Uterus (tissue), 2 donors: ENCODE measurements around the gene AHNAK.

Source experiments
- CTCF ChIP-seq, 4 experiments: fragments of 200-600 bp in 2 of 4; fragments of 450-650 bp in 2 of 4; sonication (generic) in 2 of 4; IDR thresholded peaks; one replicate each; pipeline ENCODE4 v1.5.1; 2016 to 2019; ENCODE audit warnings: antibody characterized with exemption in 4 of 4, mild to moderate bottlenecking in 2 of 4, moderate library complexity in 1 of 4
- POLR2A ChIP-seq, 2 donors: fragments of 450-650 bp; IDR thresholded peaks; one replicate each; pipeline ENCODE4 v1.6.1; 2016; ENCODE audit warnings: antibody characterized with exemption in 2 of 2, mild to moderate bottlenecking in 1 of 2, moderate library complexity in 1 of 2

GRCh38 chr11:62505440-62506091 is 41.0 kb downstream of the AHNAK start:
- no peak for TF ChIP-seq CTCF (IDR thresholded peaks at IDR 0.05)
- no peak for TF ChIP-seq POLR2A (IDR thresholded peaks at IDR 0.05)
